Colon (tissue), 2 donors: Measurements from ENCODE around the gene RHBDF1.

ENCODE experiments used
- FAIRE-seq: peaks from 2 replicates; lab custom pipeline; 2012; peaks lifted over from hg19 to GRCh38; lab: Jason Lieb, UNC
- donor health status: control.
- donor health status: control.

The RHBDF1 gene

GRCh38 chr16:74747-75334, 2.4 kb upstream of the RHBDF1 start:
- no peak for FAIRE-seq

GRCh38 chr16:74051-74746, 1.8 kb upstream of the RHBDF1 start:
- FAIRE-seq, result no peak

GRCh38 chr16:71540-72401, 660 bp downstream of the RHBDF1 start:
- FAIRE-seq, result no peak

GRCh38 chr16:71210-71539, 1.3 kb downstream of the RHBDF1 start:
- FAIRE-seq, result no peak

GRCh38 chr16:69181-69580, 3.2 kb downstream of the RHBDF1 start:
- no peak for FAIRE-seq

- no peak for FAIRE-seq
These were observed 4.3 kb downstream of the RHBDF1 start for GRCh38 chr16:67884-68789.

- FAIRE-seq, result no peak
These were observed 5.1 kb downstream of the RHBDF1 start for GRCh38 chr16:67183-67791.

GRCh38 chr16:66309-67182, 5.9 kb downstream of the RHBDF1 start:
- no peak for FAIRE-seq

GRCh38 chr16:65745-66144, 6.7 kb downstream of the RHBDF1 start:
- FAIRE-seq, result no peak

GRCh38 chr16:64914-65255, 7.5 kb downstream of the RHBDF1 start:
- no peak for FAIRE-seq

GRCh38 chr16:63998-64913, 8.2 kb downstream of the RHBDF1 start:
- FAIRE-seq, result no peak

- no peak for FAIRE-seq
These were observed 9.0 kb downstream of the RHBDF1 start for GRCh38 chr16:63466-63865.

- FAIRE-seq, result no peak
These were observed 9.5 kb downstream of the RHBDF1 start for GRCh38 chr16:62968-63391.

GRCh38 chr16:62283-62967, 10.0 kb downstream of the RHBDF1 start:
- no peak for FAIRE-seq

GRCh38 chr16:61879-62281, 10.6 kb downstream of the RHBDF1 start:
- no peak for FAIRE-seq

- no peak for FAIRE-seq
These were observed 11.2 kb downstream of the RHBDF1 start for GRCh38 chr16:60929-61878.

- FAIRE-seq, result no peak
These were observed 12.3 kb downstream of the RHBDF1 start for GRCh38 chr16:60166-60565.

- FAIRE-seq, result no peak
These were observed 12.9 kb downstream of the RHBDF1 start for GRCh38 chr16:59440-60059.
